Hippocampal formation (tissue), 2 donors: ENCODE data around the gene TBL2.
"Not testable (repeated sequence)": the region's sequence is repeated elsewhere in the genome, so short reads cannot be mapped to it uniquely, and the experiment has no call there.

Source experiments
- DNase-seq, 2 donors: peaks; one replicate each; lab custom pipeline; 2025; lab: John Stamatoyannopoulos, UW

TBL2 gene

GRCh38 chr7:73570521-73570920 is 7.9 kb downstream of the TBL2 start:
- no peak for DNase-seq

GRCh38 chr7:73569042-73569608 is 9.3 kb downstream of the TBL2 start:
- no peak for DNase-seq

GRCh38 chr7:73567846-73568685 is 10.3 kb downstream of the TBL2 start:
- no peak for DNase-seq

- no peak for DNase-seq
Measured at GRCh38 chr7:73567140-73567539, 11.2 kb downstream of the TBL2 start.

GRCh38 chr7:73566431-73566830 is 11.9 kb downstream of the TBL2 start:
- not testable (repeated sequence) for DNase-seq

- no peak for DNase-seq
Measured at GRCh38 chr7:73565675-73566340, 12.6 kb downstream of the TBL2 start.

GRCh38 chr7:73560109-73560835 is 18.1 kb downstream of the TBL2 start:
- no peak for DNase-seq

GRCh38 chr7:73557397-73558257 is 20.8 kb downstream of the TBL2 start, which contains the start of gene BCL7B:
Gene BCL7B (minus strand): TSS chr7:73557690. CDS start chr7:73557578, 112 bp downstream.
- peak in 1 of 2 donors; percentile 67 for DNase-seq

- peak; percentile 85 to 89 for DNase-seq
Measured at GRCh38 chr7:73557108-73557396, 21.3 kb downstream of the TBL2 start.

GRCh38 chr7:73556208-73557107 is 21.9 kb downstream of the TBL2 start:
- no peak for DNase-seq

GRCh38 chr7:73555411-73555982 is 22.9 kb downstream of the TBL2 start:
- DNase-seq, result no peak

GRCh38 chr7:73550093-73550492 is 28.3 kb downstream of the TBL2 start:
- not testable (repeated sequence) for DNase-seq

GRCh38 chr7:73549176-73549575 is 29.2 kb downstream of the TBL2 start:
- no peak for DNase-seq

- DNase-seq, result no peak
Measured at GRCh38 chr7:73547841-73548240, 30.5 kb downstream of the TBL2 start.

GRCh38 chr7:73544678-73545077 is 33.7 kb downstream of the TBL2 start:
- no peak for DNase-seq

GRCh38 chr7:73541722-73542121 is 36.7 kb downstream of the TBL2 start:
- DNase-seq, result no peak

- DNase-seq, result no peak
Measured at GRCh38 chr7:73539709-73540108, 38.7 kb downstream of the TBL2 start.

- not testable (repeated sequence) for DNase-seq
Measured at GRCh38 chr7:73538510-73538909, 39.9 kb downstream of the TBL2 start.

GRCh38 chr7:73537051-73537450 is 41.3 kb downstream of the TBL2 start:
- DNase-seq, result no peak

- DNase-seq, result no peak
Measured at GRCh38 chr7:73536479-73536878, 41.9 kb downstream of the TBL2 start.
